T follicular helper cell (primary cell): Measurements from ENCODE around the gene RBM11.

Experiments
- DNase-seq: peaks from one replicate; pipeline ENCODE4 v3.0.0-alpha.2; 2020; ENCODE audit warnings: low read depth

The RBM11 gene

DNA sequence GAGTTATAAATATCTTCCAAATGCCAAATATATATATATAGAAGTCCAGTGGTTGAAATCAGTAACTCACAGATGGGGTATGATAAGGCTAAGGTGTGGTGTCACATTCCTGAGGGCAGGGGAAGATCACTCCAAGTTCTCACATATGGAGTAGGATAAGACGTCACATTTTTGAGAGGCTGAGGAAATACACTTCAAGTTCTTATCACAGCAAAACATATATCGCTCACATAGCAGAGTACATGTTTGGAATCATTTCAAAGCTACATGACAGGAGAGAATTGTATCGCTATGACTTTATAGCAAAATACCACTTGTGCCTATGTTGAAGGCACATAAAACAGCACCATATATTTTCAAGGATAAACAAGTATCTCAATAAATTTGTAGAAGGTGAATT is 55.1 kb downstream of the RBM11 start:
- no peak for DNase-seq

DNA sequence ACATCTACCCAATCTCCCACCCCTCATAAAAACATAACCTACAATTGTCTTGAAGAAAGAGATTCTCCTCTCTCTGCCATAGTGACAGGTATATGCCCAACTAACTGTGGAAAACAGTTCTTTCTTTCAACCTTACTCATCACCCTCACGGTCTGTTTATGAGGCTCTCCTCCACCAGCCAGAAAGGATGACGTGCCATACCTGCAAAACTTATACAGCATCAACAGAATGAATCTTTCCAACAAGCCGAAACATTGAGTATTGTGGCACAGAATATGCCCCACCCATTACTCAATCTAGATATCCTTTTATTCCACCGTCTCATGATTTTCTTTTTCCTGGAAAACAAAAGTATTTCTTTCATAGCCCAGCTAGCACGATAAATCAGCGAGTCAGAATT is 55.7 kb downstream of the RBM11 start:
- no peak for DNase-seq

DNA sequence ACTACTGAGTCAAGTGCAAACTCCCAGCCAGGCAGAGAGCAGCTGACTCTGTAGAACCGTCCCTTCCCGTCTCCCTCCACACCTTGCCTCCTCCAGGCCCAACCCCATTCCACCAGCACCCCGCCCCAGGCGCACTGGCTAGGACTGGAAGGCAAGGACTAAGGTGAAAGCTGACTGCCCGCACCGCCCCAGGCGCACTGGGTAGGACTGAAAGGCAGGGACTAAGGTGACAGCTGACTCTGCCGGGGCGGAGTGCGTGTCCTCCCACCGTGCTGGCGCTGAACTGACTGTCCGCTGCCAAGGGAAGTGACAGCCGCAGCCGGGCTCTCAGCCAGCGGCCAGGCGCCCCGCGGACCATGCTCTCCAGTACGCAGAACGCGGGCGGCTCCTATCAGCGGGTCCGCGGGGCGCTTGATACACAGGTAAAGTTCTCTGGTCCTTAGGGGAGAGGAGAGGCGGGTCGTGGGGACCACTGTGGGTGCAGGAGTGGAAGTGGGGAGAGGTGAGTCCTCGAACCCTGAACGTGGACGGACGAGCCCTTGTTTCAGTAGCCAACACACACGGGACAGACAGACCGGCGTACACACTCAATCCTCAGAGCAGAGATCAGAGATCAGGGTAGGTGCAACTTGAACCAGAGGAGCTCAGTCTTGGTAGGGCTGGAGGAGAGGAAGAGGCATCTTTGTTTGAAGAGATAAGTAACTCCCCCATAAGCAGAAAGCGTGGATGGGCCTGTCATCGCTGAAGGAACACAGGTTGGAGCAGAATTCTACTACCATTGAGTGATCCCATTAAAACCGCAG is 58.0 kb downstream of the RBM11 start:
- DNase-seq = no peak

DNA sequence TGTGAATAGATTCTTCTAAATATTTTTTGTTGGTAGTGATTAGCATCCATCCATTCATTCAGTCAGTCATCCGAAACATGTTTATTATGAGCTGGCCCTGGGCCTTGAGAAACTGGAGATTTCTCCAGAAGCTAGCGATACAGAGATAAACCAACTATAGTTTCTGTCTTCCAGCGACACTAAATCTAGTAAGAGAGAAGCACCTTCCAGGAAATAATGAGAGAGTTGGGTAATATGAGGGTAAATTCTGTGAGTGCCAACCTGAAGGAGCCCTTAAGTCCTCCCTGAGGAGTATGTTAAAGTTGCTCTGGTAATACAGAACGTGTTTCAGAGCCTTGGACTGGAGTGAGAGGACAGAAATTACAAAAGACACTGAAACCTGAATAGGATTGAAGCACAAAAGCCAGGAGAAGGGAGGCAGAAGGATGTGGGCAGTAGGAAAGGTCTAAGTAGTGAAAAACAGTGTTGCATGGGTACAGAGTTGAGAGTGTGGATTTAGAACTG is 59.8 kb downstream of the RBM11 start:
- DNase-seq = no peak
